HFFc6 (cell line): Measurements from ENCODE around the gene RPAP3. TPM values are rescaled to one million over a fixed set of nuclear protein-coding genes. Genes with fewer than 3 reads are reported as not detected.
"Not testable (repeated sequence)": the region's sequence is repeated elsewhere in the genome, so short reads cannot be mapped to it uniquely, and the experiment has no call there.

Experiments used
- DNase-seq: peaks from one replicate; pipeline ENCODE4 v3.0.0-alpha.2; 2018
- H3K27ac Mint-ChIP-seq: 2 replicates; pipeline ENCODE4 v1.8.0; 2020; ENCODE audit warnings: mild to moderate bottlenecking, mixed read lengths
- H3K27me3 Mint-ChIP-seq: 2 replicates; pipeline ENCODE4 v1.8.0; 2021; ENCODE audit warnings: mild to moderate bottlenecking, moderate library complexity, mixed read lengths; ENCODE audit not compliant: insufficient read depth
- H3K36me3 Mint-ChIP-seq: 2 replicates; pipeline ENCODE4 v1.8.0; 2021; ENCODE audit warnings: low read depth, mixed read lengths
- H3K4me1 Mint-ChIP-seq: 2 replicates; pipeline ENCODE4 v1.8.0; 2020; ENCODE audit warnings: low read depth, mixed read lengths
- H3K4me3 Mint-ChIP-seq: 2 replicates; pipeline ENCODE4 v1.8.0; 2020; ENCODE audit warnings: mild to moderate bottlenecking, moderate library complexity, mixed read lengths
- H3K9me3 Mint-ChIP-seq: 2 replicates; pipeline ENCODE4 v1.8.0; 2020; ENCODE audit warnings: mild to moderate bottlenecking, mixed read lengths
- CTCF ChIP-seq: fragments of 200-600 bp; sonication (generic); IDR thresholded peaks from 2 replicates; pipeline ENCODE4 v1.5.0; 2021; ENCODE audit warnings: antibody characterized with exemption, mild to moderate bottlenecking
- total RNA-seq, 6 experiments: library from RNA; stranded (reverse); fragmentation: NEBNext Ultra II Directional; extraction: Animal tissue kit (Norgen Biotek cat#: 25700); gene quantifications; 2 replicates in 1 of 6; 3 replicates in 5 of 6; pipeline ENCODE4 v1.2.3, GENCODE V29; 2021

RPAP3 gene
- total RNA-seq, 6 experiments from 2014 or later: 26.3 to 43.4 (median 39.0) TPM

GRCh38 chr12:47649381-47649780 lies 56.4 kb downstream of the RPAP3 start:
- TF ChIP-seq CTCF: no peak
- DNase-seq: no peak
- Mint-ChIP-seq H3K4me3 (no peak overlapping the region), H3K27me3 (peaks cover 2% of the 10 kb centered on the region; the same call in 1 of the 2 replicates), H3K36me3 (peaks cover 11% of the 10 kb centered on the region), H3K27ac (no peak overlapping the region), H3K9me3 (peaks cover 6% of the 10 kb centered on the region), H3K4me1 (peaks cover 23% of the 10 kb centered on the region)

DNA sequence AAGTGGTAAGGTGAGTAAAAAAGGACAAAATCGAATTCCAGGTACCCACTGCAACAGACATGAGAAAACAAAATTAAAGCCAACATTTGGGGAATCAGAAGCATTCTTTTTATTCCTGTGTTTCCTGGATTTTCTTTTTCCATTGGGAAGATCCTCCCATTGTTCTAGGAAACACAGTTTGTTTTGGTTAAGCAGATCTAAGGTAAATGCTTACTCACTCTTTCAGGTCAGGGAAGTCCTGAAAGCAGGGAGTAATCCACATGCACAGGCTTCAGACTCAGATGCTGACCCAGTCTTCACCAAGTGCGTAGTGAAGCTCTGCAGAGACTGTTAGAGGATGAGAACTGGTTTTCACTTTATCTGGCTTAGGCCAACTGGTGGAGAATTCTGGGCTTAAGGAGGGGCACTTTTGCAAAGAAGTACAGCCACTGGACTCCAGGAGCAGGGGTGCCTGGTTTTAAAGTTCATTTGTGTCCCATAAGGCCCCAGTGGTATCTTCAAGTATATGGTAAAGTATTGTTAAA lies 57.7 kb downstream of the RPAP3 start:
- H3K4me3 Mint-ChIP-seq: no peak overlapping the region
- peaks cover 2% of the 10 kb centered on the region; the same call in 1 of the 2 replicates for H3K27me3 Mint-ChIP-seq
- no peak overlapping the region for H3K27ac Mint-ChIP-seq
- peaks cover 19% of the 10 kb centered on the region for H3K36me3 Mint-ChIP-seq
- no peak for TF ChIP-seq CTCF
- no peak for DNase-seq
- peaks cover 23% of the 10 kb centered on the region for H3K4me1 Mint-ChIP-seq
- H3K9me3 Mint-ChIP-seq: peaks cover 14% of the 10 kb centered on the region

DNA sequence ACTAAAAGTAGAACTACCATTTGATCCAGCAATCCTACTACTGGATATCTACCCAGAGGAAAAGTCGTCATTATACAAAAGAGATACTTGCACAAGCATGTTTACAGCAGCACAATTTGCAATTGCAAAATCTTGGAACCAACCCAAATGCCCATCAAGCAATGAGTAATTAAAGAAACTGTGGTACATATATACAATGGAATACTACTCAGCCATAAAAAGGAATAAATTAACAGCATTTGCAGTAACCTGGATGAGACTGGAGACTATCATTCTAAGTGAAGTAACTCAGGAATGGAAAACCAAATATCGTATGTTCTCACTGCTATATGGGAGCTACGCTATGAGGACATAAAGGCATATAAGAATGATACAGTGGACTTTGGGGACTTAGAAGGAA lies 63.5 kb downstream of the RPAP3 start:
- not testable (repeated sequence) for DNase-seq, H3K4me3 Mint-ChIP-seq, H3K4me1 Mint-ChIP-seq, H3K27me3 Mint-ChIP-seq, H3K27ac Mint-ChIP-seq
- H3K9me3 Mint-ChIP-seq: peaks cover 37% of the 10 kb centered on the region
- H3K36me3 Mint-ChIP-seq: peaks cover 54% of the 10 kb centered on the region

- TF ChIP-seq CTCF: peak; percentile 86
- peaks cover 15% of the 10 kb centered on the region for H3K9me3 Mint-ChIP-seq
- H3K36me3 Mint-ChIP-seq: peaks cover 44% of the 10 kb centered on the region
- peaks cover 6% of the 10 kb centered on the region for H3K4me1 Mint-ChIP-seq
- H3K4me3 Mint-ChIP-seq: no peak overlapping the region
- no peaks in the 10 kb centered on the region; the same call in 1 of the 2 replicates for H3K27me3 Mint-ChIP-seq
- DNase-seq: peak; percentile 1
- H3K27ac Mint-ChIP-seq: no peak overlapping the region
These were observed 68.7 kb downstream of the RPAP3 start for GRCh38 chr12:47636908-47637780.

GRCh38 chr12:47635770-47636169 lies 70.1 kb downstream of the RPAP3 start:
- DNase-seq, H3K27me3 Mint-ChIP-seq, H3K4me3 Mint-ChIP-seq, H3K9me3 Mint-ChIP-seq, H3K27ac Mint-ChIP-seq, H3K4me1 Mint-ChIP-seq: not testable (repeated sequence)
- peaks cover 44% of the 10 kb centered on the region for H3K36me3 Mint-ChIP-seq

DNA sequence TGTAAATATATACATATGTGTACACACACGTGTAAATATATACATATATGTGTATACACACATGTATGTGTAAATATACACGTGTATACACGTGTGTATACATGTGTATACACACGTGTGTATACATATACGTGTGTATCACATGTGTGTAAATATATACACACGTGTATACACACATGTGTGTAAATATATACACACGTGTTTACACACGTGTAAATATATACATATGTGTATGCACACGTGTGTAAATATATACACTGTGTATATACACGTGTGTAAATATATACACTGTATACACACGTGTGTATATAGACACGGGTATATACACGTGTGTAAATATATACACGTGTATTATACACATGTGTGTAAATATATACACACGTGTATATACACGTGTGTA lies 71.7 kb downstream of the RPAP3 start:
- Mint-ChIP-seq H3K36me3 (peaks cover 50% of the 10 kb centered on the region), H3K27ac (no peak overlapping the region), H3K4me3 (no peak overlapping the region), H3K9me3 (peaks cover 8% of the 10 kb centered on the region), H3K4me1 (peaks cover 6% of the 10 kb centered on the region), H3K27me3 (no peaks in the 10 kb centered on the region; the same call in 1 of the 2 replicates)
- no peak for DNase-seq
- no peak for TF ChIP-seq CTCF
